Measurements from ENCODE around the gene DNAH10. TPM values are rescaled to one million over a fixed set of nuclear protein-coding genes. Genes with fewer than 3 reads are reported as not detected.

Gene DNAH10
- total RNA-seq, 1 experiment from 2014 or later, result 0.39 TPM

DNA sequence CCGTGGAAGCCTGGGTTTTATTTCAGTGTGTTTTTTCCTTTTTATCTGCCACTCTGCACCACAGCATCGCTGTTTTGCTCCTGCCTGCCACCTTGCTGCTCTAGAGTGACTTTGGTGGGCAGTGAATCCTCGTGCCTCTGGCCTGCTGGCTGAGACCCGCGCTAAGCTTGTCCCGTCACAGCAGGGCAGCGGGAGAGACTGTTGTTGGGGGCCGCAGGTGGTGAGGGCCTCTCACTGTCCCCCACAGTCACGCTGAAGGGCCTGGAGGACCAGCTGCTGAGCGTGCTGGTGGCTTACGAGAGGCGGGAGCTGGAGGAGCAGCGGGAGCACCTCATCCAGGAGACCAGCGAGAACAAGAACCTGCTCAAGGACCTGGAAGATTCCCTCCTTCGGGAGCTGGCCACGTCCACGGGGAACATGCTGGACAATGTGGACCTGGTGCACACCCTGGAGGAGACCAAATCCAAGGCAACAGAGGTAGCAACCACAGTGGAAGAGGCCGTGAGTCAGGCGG, 155.3 kb downstream of the DNAH10 start:
- no peaks in the 10 kb centered on the region for H3K9me3 ChIP-seq (ENCODE audit: control insufficient read depth, insufficient read depth, low read depth, low read length)
- H3K27me3 ChIP-seq (ENCODE audit: control insufficient read depth, insufficient read depth, low read length), result peaks cover 2% of the 10 kb centered on the region; the same call in 1 of the 2 replicates
- H3K27ac ChIP-seq (ENCODE audit: low read length), result no peak overlapping the region
- no peak overlapping the region for H3K4me3 ChIP-seq (ENCODE audit: low read depth in 2 of 2, low read length in 2 of 2)
- TF ChIP-seq POLR2AphosphoS5 (IDR thresholded peaks at IDR 0.05; ENCODE audit: low read depth, low read length) (no peak), SIN3A (IDR thresholded peaks at IDR 0.05; ENCODE audit: borderline replicate concordance, insufficient read depth, low read depth, low read length) (no peak)
- TF ChIP-seq, protein P1, sequence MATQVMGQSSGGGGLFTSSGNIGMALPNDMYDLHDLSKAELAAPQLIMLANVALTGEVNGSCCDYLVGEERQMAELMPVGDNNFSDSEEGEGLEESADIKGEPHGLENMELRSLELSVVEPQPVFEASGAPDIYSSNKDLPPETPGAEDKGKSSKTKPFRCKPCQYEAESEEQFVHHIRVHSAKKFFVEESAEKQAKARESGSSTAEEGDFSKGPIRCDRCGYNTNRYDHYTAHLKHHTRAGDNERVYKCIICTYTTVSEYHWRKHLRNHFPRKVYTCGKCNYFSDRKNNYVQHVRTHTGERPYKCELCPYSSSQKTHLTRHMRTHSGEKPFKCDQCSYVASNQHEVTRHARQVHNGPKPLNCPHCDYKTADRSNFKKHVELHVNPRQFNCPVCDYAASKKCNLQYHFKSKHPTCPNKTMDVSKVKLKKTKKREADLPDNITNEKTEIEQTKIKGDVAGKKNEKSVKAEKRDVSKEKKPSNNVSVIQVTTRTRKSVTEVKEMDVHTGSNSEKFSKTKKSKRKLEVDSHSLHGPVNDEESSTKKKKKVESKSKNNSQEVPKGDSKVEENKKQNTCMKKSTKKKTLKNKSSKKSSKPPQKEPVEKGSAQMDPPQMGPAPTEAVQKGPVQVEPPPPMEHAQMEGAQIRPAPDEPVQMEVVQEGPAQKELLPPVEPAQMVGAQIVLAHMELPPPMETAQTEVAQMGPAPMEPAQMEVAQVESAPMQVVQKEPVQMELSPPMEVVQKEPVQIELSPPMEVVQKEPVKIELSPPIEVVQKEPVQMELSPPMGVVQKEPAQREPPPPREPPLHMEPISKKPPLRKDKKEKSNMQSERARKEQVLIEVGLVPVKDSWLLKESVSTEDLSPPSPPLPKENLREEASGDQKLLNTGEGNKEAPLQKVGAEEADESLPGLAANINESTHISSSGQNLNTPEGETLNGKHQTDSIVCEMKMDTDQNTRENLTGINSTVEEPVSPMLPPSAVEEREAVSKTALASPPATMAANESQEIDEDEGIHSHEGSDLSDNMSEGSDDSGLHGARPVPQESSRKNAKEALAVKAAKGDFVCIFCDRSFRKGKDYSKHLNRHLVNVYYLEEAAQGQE (IDR thresholded peaks at IDR 0.05; ENCODE audit: insufficient read depth in 1 of 2, low read depth in 2 of 2, low read length in 1 of 2), result no peak
- TF ChIP-seq, protein P2, sequence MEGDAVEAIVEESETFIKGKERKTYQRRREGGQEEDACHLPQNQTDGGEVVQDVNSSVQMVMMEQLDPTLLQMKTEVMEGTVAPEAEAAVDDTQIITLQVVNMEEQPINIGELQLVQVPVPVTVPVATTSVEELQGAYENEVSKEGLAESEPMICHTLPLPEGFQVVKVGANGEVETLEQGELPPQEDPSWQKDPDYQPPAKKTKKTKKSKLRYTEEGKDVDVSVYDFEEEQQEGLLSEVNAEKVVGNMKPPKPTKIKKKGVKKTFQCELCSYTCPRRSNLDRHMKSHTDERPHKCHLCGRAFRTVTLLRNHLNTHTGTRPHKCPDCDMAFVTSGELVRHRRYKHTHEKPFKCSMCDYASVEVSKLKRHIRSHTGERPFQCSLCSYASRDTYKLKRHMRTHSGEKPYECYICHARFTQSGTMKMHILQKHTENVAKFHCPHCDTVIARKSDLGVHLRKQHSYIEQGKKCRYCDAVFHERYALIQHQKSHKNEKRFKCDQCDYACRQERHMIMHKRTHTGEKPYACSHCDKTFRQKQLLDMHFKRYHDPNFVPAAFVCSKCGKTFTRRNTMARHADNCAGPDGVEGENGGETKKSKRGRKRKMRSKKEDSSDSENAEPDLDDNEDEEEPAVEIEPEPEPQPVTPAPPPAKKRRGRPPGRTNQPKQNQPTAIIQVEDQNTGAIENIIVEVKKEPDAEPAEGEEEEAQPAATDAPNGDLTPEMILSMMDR (IDR thresholded peaks at IDR 0.05), result no peak
- ATAC-seq (no peak), DNase-seq (ENCODE audit: low read depth, low spot score) (no peak)
- no peaks in the 10 kb centered on the region for H3K4me1 ChIP-seq (ENCODE audit: control insufficient read depth, insufficient read depth, low read length)
- in situ Hi-C loops (cut with HindIII; ENCODE audit: low pct_unique_long_range_greater_than_20kb, low sequenced_read_pairs), result no loop called here
- no TSS peak for BruUV-seq (replicated peaks)
- CTCF ChIA-PET, result no interaction called here
- intact Hi-C loops (cut with micrococcal nuclease; ENCODE audit: unreplicated experiment), result no loop called here
- H3K36me3 ChIP-seq (ENCODE audit: control insufficient read depth, insufficient read depth, low read length), result no peaks in the 10 kb centered on the region
- POLR2A ChIA-PET, result no interaction called here

DNA sequence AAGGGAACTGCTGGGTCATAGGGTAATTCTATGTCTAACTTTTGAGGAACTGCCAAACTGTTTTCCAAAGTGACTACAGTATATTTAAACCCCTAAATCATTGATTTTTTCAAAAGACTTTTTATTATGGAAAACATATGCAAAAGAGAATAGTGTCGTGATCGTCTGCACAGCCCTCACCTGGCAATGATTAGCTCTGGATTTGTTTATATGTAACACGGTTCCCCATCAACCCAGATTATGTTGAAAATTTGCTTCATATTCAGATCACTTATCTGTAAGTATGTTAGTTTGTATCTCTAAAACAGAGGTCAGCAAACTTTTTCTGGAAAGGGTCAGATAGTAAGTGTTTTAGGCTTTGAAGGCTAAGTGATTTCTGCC, 157.9 kb downstream of the DNAH10 start:
- no peak for DNase-seq (ENCODE audit: low read depth, low spot score)
- Histone ChIP-seq H3K27me3 (ENCODE audit: control insufficient read depth, insufficient read depth, low read length) (peaks cover 9% of the 10 kb centered on the region; the same call in 1 of the 2 replicates), H3K9me3 (ENCODE audit: control insufficient read depth, insufficient read depth, low read depth, low read length) (no peaks in the 10 kb centered on the region), H3K27ac (ENCODE audit: low read length) (no peak overlapping the region), H3K4me3 (ENCODE audit: low read depth in 2 of 2, low read length in 2 of 2) (no peak overlapping the region), H3K36me3 (ENCODE audit: control insufficient read depth, insufficient read depth, low read length) (no peaks in the 10 kb centered on the region), H3K4me1 (ENCODE audit: control insufficient read depth, insufficient read depth, low read length) (no peaks in the 10 kb centered on the region)
- CTCF ChIA-PET, result no interaction called here
- no TSS peak for BruUV-seq (replicated peaks)
- no peak for ATAC-seq
- in situ Hi-C loops (cut with HindIII; ENCODE audit: low pct_unique_long_range_greater_than_20kb, low sequenced_read_pairs), result no loop called here
- intact Hi-C loops (cut with micrococcal nuclease; ENCODE audit: unreplicated experiment), result no loop called here
- POLR2A ChIA-PET, result no interaction called here
- TF ChIP-seq, protein P2 (IDR thresholded peaks at IDR 0.05), result no peak
- TF ChIP-seq SIN3A (IDR thresholded peaks at IDR 0.05; ENCODE audit: borderline replicate concordance, insufficient read depth, low read depth, low read length), result no peak
- TF ChIP-seq TCF7L2 (IDR thresholded peaks at IDR 0.05; ENCODE audit: low read depth, low read length), result no peak
- TF ChIP-seq, protein P1 (IDR thresholded peaks at IDR 0.05; ENCODE audit: insufficient read depth in 1 of 2, low read depth in 2 of 2, low read length in 1 of 2), result no peak
- no peak for TF ChIP-seq POLR2AphosphoS5 (IDR thresholded peaks at IDR 0.05; ENCODE audit: low read depth, low read length)
